SK-N-SH treated with all-trans-retinoic acid at 6 μM for 48 hours (cell line): ENCODE measurements around the gene GFPT2.

Experiments used
- ATAC-seq: fragments of 200-7000 bp; cut with Tn5 transposase; 3 replicates; pipeline ENCODE4 v1.9.1; 2020; ENCODE audit warnings: mild to moderate bottlenecking, moderate library complexity
- ARNTL ChIP-seq: fragments of 450-650 bp; formaldehyde crosslinking; IDR thresholded peaks from 2 replicates; pipeline ENCODE4 v1.5.0; 2020; ENCODE audit warnings: low read depth, mild to moderate bottlenecking, moderate library complexity, borderline replicate concordance
- BACH2 ChIP-seq: fragments of 250-450 bp; sonication (Bioruptor Pico); IDR thresholded peaks from 2 replicates; pipeline ENCODE4 v1.9.0; 2021; ENCODE audit warnings: mild to moderate bottlenecking, borderline replicate concordance
- CSDC2 ChIP-seq: fragments of 250-450 bp; sonication (Bioruptor Pico); IDR thresholded peaks from 2 replicates; pipeline ENCODE4 v1.5.0; 2020; ENCODE audit warnings: mild to moderate bottlenecking, moderate library complexity
- ESRRG ChIP-seq: fragments of 250-450 bp; sonication (Bioruptor Pico); IDR thresholded peaks from 2 replicates; pipeline ENCODE4 v1.6.1; 2021; ENCODE audit warnings: mild to moderate bottlenecking
- GLIS3 ChIP-seq: fragments of 250-450 bp; sonication (Bioruptor Pico); IDR thresholded peaks from 2 replicates; pipeline ENCODE4 v1.5.0; 2020; ENCODE audit warnings: mild to moderate bottlenecking, moderate library complexity
- ISL1 ChIP-seq: fragments of 250-450 bp; sonication (Bioruptor Pico); IDR thresholded peaks from 2 replicates; pipeline ENCODE4 v2.1.2; 2022; ENCODE audit warnings: mild to moderate bottlenecking, moderate library complexity
- OSR1 ChIP-seq: fragments of 250-450 bp; sonication (Bioruptor Pico); IDR thresholded peaks from 2 replicates; pipeline ENCODE4 v1.8.0; 2022; ENCODE audit warnings: moderate library complexity, mild to moderate bottlenecking, inconsistent platforms
- PPARA ChIP-seq: fragments of 250-450 bp; sonication (Bioruptor Pico); IDR thresholded peaks from 2 replicates; pipeline ENCODE4 v1.5.0; 2020; ENCODE audit warnings: mild to moderate bottlenecking, borderline replicate concordance
- RARB ChIP-seq: fragments of 250-450 bp; sonication (Bioruptor Pico); IDR thresholded peaks from 2 replicates; pipeline ENCODE4 v1.8.0; 2021; ENCODE audit warnings: mild to moderate bottlenecking, moderate library complexity
- SNAI2 ChIP-seq: fragments of 250-450 bp; sonication (Bioruptor Pico); IDR thresholded peaks from 2 replicates; pipeline ENCODE4 v1.5.0; 2020; ENCODE audit warnings: mild to moderate bottlenecking, moderate library complexity
- TCF4 ChIP-seq: fragments of 250-450 bp; sonication (Bioruptor Pico); IDR thresholded peaks from 2 replicates; pipeline ENCODE4 v1.8.0; 2021; ENCODE audit warnings: mild to moderate bottlenecking, moderate library complexity, borderline replicate concordance
- TOX ChIP-seq: fragments of 250-450 bp; sonication (Bioruptor Pico); IDR thresholded peaks from 2 replicates; pipeline ENCODE4 v1.8.0; 2021; ENCODE audit warnings: mild to moderate bottlenecking, moderate library complexity, borderline replicate concordance
- ZC3H10 ChIP-seq: fragments of 250-450 bp; sonication (Bioruptor Pico); IDR thresholded peaks from 2 replicates; pipeline ENCODE4 v1.5.1; 2021; ENCODE audit warnings: mild to moderate bottlenecking, moderate library complexity
- ZFP3 ChIP-seq: fragments of 250-450 bp; sonication (Bioruptor Pico); IDR thresholded peaks from 2 replicates; pipeline ENCODE4 v1.5.0; 2020; ENCODE audit warnings: mild to moderate bottlenecking, moderate library complexity
- ZFP30 ChIP-seq: fragments of 450-650 bp; formaldehyde crosslinking; IDR thresholded peaks from 2 replicates; pipeline ENCODE4 v1.5.0; 2022; ENCODE audit warnings: mild to moderate bottlenecking, moderate library complexity
- ZNF565 ChIP-seq: fragments of 450-650 bp; formaldehyde crosslinking; conservative IDR thresholded peaks from 2 replicates; pipeline ENCODE4 v1.5.0; 2020; ENCODE audit warnings: low read depth, mild to moderate bottlenecking, moderate library complexity
- ZNF70 ChIP-seq: fragments of 450-650 bp; formaldehyde crosslinking; IDR thresholded peaks from 2 replicates; pipeline ENCODE4 v1.5.0; 2020; ENCODE audit warnings: mild to moderate bottlenecking, moderate library complexity
- ZNF8 ChIP-seq: fragments of 450-650 bp; formaldehyde crosslinking; IDR thresholded peaks from 2 replicates; pipeline ENCODE4 v1.5.0; 2020; ENCODE audit warnings: mild to moderate bottlenecking, moderate library complexity
- TF ChIP-seq, protein P1 (sequence below): fragments of 250-450 bp; sonication (Bioruptor Pico); IDR thresholded peaks from 2 replicates; pipeline ENCODE4 v1.5.0; 2020; ENCODE audit warnings: mild to moderate bottlenecking, moderate library complexity
- TF ChIP-seq, protein P2 (sequence below): fragments of 250-450 bp; sonication (Bioruptor Pico); IDR thresholded peaks from 2 replicates; pipeline ENCODE4 v1.8.0; 2020; ENCODE audit warnings: mild to moderate bottlenecking, moderate library complexity, borderline replicate concordance
- TF ChIP-seq, protein P3 (sequence below): fragments of 250-450 bp; sonication (Bioruptor Pico); IDR thresholded peaks from 2 replicates; pipeline ENCODE4 v1.5.1; 2021; ENCODE audit warnings: mild to moderate bottlenecking, moderate library complexity
- TF ChIP-seq, protein P4 (sequence below): fragments of 250-450 bp; sonication (Bioruptor Pico); IDR thresholded peaks from 2 replicates; pipeline ENCODE4 v1.5.1; 2020; ENCODE audit warnings: low read depth, mild to moderate bottlenecking, moderate library complexity

GFPT2 gene

DNA sequence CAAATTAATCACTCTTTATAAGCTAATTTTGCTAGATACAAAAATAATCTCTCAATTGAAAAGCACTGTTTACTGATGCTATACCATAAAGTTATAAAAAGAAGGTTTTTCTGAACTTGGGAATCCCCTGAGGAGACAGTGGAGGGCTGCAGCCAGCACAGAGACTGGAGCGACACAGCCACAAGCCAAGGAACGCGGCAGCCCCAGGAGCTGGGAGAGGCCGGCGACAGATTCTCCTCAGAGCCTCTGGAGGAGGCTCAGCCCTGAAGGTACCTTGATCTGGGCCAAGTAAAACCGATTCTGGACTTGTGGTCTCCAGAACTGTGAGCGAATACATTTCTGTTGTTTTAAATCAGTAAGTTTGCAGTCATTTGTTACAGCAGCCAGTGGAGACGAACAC, 3.7 kb downstream of the GFPT2 start:
- TF ChIP-seq BACH2 (no peak), ISL1 (CRISPR knock-in tag) (no peak), PPARA (CRISPR knock-in tag) (no peak), ZFP3 (no peak)
- TF ChIP-seq, protein P1, sequence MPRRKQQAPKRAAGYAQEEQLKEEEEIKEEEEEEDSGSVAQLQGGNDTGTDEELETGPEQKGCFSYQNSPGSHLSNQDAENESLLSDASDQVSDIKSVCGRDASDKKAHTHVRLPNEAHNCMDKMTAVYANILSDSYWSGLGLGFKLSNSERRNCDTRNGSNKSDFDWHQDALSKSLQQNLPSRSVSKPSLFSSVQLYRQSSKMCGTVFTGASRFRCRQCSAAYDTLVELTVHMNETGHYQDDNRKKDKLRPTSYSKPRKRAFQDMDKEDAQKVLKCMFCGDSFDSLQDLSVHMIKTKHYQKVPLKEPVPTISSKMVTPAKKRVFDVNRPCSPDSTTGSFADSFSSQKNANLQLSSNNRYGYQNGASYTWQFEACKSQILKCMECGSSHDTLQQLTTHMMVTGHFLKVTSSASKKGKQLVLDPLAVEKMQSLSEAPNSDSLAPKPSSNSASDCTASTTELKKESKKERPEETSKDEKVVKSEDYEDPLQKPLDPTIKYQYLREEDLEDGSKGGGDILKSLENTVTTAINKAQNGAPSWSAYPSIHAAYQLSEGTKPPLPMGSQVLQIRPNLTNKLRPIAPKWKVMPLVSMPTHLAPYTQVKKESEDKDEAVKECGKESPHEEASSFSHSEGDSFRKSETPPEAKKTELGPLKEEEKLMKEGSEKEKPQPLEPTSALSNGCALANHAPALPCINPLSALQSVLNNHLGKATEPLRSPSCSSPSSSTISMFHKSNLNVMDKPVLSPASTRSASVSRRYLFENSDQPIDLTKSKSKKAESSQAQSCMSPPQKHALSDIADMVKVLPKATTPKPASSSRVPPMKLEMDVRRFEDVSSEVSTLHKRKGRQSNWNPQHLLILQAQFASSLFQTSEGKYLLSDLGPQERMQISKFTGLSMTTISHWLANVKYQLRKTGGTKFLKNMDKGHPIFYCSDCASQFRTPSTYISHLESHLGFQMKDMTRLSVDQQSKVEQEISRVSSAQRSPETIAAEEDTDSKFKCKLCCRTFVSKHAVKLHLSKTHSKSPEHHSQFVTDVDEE (CRISPR knock-in tag): no peak
- ATAC-seq: no peak

DNA sequence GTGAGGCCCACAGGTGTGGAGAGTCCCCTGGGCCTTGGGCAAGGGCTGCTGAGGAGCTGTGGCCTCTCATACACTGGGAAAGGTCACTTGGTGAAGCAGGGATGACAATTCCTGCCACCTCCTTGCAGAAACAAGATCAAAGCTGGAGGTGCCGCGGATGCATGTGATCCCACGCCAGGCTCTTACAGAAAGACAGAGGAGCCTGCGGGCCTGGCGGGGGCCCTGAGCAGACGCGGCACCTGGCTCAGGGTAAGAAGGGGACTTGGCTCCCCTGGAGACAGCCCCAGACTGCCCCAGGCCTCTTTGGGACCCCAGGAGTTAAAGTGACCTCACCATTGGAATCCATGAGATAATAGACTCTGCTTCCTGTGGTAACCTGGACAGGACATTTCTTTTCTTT, 4.8 kb downstream of the GFPT2 start:
- ATAC-seq: no peak
- no peak for TF ChIP-seq OSR1 (CRISPR knock-in tag)
- no peak for TF ChIP-seq PPARA (CRISPR knock-in tag)
- TF ChIP-seq BACH2: no peak
- TF ChIP-seq TOX (CRISPR knock-in tag): no peak
- no peak for TF ChIP-seq RARB (CRISPR knock-in tag)
- TF ChIP-seq, protein P2, sequence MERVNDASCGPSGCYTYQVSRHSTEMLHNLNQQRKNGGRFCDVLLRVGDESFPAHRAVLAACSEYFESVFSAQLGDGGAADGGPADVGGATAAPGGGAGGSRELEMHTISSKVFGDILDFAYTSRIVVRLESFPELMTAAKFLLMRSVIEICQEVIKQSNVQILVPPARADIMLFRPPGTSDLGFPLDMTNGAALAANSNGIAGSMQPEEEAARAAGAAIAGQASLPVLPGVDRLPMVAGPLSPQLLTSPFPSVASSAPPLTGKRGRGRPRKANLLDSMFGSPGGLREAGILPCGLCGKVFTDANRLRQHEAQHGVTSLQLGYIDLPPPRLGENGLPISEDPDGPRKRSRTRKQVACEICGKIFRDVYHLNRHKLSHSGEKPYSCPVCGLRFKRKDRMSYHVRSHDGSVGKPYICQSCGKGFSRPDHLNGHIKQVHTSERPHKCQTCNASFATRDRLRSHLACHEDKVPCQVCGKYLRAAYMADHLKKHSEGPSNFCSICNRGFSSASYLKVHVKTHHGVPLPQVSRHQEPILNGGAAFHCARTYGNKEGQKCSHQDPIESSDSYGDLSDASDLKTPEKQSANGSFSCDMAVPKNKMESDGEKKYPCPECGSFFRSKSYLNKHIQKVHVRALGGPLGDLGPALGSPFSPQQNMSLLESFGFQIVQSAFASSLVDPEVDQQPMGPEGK: no peak
- TF ChIP-seq ZNF8 (CRISPR knock-in tag): no peak
- TF ChIP-seq SNAI2 (CRISPR knock-in tag): no peak
- TF ChIP-seq, protein P1 (CRISPR knock-in tag): no peak
- TF ChIP-seq, protein P3, sequence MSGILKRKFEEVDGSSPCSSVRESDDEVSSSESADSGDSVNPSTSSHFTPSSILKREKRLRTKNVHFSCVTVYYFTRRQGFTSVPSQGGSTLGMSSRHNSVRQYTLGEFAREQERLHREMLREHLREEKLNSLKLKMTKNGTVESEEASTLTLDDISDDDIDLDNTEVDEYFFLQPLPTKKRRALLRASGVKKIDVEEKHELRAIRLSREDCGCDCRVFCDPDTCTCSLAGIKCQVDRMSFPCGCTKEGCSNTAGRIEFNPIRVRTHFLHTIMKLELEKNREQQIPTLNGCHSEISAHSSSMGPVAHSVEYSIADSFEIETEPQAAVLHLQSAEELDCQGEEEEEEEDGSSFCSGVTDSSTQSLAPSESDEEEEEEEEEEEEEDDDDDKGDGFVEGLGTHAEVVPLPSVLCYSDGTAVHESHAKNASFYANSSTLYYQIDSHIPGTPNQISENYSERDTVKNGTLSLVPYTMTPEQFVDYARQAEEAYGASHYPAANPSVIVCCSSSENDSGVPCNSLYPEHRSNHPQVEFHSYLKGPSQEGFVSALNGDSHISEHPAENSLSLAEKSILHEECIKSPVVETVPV (CRISPR knock-in tag): no peak
- no peak for TF ChIP-seq ESRRG
- TF ChIP-seq, protein P4, sequence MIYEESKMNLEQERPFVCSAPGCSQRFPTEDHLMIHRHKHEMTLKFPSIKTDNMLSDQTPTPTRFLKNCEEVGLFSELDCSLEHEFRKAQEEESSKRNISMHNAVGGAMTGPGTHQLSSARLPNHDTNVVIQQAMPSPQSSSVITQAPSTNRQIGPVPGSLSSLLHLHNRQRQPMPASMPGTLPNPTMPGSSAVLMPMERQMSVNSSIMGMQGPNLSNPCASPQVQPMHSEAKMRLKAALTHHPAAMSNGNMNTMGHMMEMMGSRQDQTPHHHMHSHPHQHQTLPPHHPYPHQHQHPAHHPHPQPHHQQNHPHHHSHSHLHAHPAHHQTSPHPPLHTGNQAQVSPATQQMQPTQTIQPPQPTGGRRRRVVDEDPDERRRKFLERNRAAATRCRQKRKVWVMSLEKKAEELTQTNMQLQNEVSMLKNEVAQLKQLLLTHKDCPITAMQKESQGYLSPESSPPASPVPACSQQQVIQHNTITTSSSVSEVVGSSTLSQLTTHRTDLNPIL (CRISPR knock-in tag): no peak
- no peak for TF ChIP-seq ZFP30 (CRISPR knock-in tag)
- no peak for TF ChIP-seq ZC3H10 (CRISPR knock-in tag)
- no peak for TF ChIP-seq GLIS3 (CRISPR knock-in tag)
- TF ChIP-seq CSDC2 (CRISPR knock-in tag): no peak
- TF ChIP-seq ZNF70 (CRISPR knock-in tag): no peak
- TF ChIP-seq ARNTL (CRISPR knock-in tag): no peak
- no peak for TF ChIP-seq TCF4 (CRISPR knock-in tag)
- TF ChIP-seq ZNF565 (CRISPR knock-in tag): no peak

DNA sequence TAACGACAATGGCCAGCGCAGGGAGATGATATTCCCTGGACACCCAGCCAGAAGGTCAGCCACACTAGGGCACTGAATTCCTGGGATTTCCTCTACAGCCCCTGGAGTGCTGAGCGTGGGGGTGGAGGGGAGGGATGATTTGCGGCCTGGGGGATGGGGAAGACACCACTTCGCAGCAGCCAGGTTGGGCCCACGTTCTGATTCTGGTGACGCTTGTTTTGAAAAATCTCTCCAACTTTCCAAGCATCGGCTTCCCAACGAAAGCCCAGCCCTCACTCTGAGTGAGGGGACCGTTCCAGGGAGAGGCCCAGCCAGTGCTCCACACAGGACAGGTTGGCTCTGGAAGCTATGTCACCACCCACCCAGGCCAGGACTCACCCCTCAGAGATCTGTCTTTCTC, 5.4 kb downstream of the GFPT2 start:
- ATAC-seq: no peak
- TF ChIP-seq, protein P3 (CRISPR knock-in tag): no peak
- TF ChIP-seq, protein P1 (CRISPR knock-in tag): no peak
- TF ChIP-seq ZNF70 (CRISPR knock-in tag) (no peak), ZNF8 (CRISPR knock-in tag) (no peak), TOX (CRISPR knock-in tag) (no peak), RARB (CRISPR knock-in tag) (no peak), CSDC2 (CRISPR knock-in tag) (no peak)
- TF ChIP-seq, protein P2: no peak
